Hypothalamus (tissue), 51 donors: ENCODE results near the gene UBE3D.
"Not testable (repeated sequence)": the region's sequence is repeated elsewhere in the genome, so short reads cannot be mapped to it uniquely, and the experiment has no call there.

Source experiments
- DNase-seq, 51 donors: peaks; one replicate each; lab custom pipeline; 2025; lab: John Stamatoyannopoulos, UW

Gene UBE3D

DNA sequence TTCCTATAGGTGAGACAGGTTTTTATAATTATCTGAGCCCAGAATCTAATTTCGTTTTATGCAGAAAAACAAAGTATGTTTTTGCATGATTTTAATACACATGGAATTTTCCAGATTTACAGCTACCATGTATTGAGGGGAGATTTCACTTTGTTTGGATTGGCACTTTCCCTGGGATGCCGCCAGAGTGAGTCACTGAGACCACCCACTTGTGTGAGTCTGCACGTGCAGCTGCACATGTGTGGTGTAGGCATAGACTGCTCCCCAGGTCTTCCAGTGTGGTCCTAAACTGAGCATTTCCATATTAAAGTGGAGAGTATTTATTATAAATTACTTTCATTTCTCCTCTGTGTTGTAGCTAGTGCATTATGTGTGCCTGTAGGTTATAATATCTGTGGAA lies 186.8 kb downstream of the UBE3D start:
- DNase-seq: no peak

- DNase-seq: no peak
Observed at GRCh38 chr6:82877213-82878195, 188.1 kb downstream of the UBE3D start.

DNA sequence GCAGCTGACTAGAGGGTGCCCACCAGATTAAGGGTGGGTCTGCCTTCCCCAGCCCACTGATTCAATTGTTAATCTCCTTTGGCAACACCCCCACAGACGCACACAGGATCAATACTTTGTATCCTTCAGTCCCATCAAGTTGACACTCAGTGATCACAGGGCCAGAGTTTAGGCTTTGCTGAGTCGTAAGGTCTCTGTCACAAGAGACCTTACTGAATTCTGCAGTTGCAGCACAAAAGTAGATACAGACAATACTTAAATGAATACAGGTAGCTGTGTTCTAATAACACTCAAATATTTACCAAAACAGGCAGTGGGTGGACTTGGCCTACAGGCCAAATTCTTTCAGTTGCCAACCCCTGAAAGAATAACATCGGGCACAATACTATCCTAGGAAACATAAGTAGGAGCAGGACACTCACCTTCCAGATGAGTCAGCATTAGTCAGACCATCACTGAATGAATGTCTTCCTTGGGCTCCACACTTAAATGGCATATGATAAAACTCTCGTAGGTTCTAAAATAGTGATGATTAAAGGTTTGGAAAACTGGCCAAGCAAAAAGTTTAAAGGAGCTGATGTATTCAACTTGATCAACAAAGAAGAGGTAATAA lies 190.0 kb downstream of the UBE3D start:
- DNase-seq: no peak

- DNase-seq: no peak
Observed at GRCh38 chr6:82874867-82875266, 190.8 kb downstream of the UBE3D start.

DNA sequence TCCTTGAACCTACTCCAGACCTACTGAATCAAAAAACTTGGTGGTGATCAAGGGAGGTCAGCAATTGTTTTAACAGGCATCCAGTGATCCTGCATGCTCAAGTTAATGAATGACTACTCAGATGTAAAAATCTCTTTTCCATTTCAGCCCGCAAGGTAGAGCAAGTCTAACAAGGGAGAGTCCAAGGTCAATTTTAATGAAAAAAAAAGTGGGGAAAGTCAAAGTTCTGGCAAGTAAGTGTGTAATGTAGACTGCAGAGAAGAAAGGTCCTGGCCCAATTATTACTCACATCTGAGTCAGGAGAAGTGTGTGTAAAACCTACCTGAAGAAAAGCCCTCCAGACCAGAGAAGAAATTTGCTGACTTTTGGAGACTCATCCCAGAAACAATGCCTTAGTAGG lies 193.5 kb downstream of the UBE3D start:
- DNase-seq: no peak

- DNase-seq: no peak
Observed at GRCh38 chr6:82870582-82871172, 195.0 kb downstream of the UBE3D start.

GRCh38 chr6:82869493-82869892 lies 196.1 kb downstream of the UBE3D start:
- no peak for DNase-seq

DNA sequence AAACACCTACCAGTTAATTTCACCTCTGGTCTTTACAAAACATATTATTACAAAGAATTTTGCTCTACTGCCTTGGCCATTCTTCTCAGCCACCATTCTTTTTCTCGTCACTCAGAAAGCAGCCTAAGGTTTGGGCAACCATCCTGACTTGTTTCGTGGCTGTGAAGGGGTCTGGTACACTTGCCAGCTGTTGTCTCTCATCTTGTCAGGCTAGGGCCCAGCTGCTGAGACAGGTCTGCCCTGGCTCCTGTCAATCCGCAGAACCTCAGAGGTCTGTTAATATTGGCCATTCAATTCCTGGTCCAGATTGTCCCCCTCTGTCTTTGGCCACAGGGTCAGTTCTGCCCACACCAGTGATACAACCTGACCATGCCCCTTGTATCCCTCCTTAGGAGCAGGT lies 197.7 kb downstream of the UBE3D start:
- no peak for DNase-seq

DNA sequence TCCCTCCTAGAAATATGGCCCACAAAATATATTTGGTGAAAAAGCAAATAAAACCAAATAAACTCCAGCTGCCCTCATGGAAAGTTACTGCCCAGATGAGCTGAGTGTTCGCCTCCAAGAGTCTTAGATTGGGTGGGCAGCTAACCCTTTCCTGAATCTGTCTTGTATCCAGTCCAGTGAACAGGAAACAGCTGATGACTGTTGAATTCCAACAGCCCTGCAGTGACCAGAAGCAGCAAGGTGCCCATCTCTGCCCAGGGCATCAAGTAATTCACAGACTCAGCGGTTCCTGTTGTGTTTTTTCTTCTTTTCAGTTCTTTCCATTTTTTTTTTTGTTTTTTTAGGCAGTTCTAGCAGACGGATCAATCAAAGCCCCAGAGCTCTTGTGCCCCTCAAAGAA lies 199.2 kb downstream of the UBE3D start:
- DNase-seq: no peak

GRCh38 chr6:82865461-82865860 lies 200.2 kb downstream of the UBE3D start:
- DNase-seq: no peak

DNA sequence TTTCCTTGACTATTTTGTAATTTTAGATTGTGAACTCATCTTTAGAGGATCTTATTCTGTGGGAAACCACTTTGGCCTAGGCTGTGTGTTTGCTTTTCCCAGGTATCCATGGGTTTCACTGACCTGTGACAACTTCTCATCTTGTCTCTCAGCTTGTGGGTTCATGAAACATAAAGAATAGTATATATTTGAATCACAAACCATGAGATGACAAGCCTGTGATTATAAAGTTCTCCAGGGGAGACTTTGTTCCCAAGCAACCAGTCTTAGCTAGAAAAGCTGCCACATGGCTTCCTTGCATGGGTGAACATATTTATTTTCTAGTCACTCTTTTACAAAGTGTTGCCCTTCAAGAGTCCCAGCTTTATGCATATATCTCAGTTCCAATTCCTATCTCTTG lies 201.9 kb downstream of the UBE3D start:
- DNase-seq: no peak

DNA sequence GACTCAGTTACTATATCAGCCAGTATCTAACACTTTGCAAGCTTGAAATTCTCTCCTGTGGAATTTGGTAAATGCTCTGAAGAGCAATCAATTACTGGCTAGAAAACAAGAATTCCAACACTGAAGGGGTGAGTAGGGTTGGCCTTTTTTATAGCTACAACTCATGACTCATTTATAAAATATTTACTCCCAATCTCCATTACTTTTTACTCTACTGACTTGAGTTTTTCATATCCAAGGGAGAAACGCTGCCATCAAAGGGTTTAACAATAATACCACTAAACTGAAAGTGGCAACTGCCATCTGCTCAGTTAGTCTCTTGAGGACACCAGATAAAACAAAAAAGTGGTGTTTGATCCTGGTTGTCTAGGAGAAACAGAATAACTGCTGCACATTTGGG lies 203.1 kb downstream of the UBE3D start:
- DNase-seq: no peak

DNA sequence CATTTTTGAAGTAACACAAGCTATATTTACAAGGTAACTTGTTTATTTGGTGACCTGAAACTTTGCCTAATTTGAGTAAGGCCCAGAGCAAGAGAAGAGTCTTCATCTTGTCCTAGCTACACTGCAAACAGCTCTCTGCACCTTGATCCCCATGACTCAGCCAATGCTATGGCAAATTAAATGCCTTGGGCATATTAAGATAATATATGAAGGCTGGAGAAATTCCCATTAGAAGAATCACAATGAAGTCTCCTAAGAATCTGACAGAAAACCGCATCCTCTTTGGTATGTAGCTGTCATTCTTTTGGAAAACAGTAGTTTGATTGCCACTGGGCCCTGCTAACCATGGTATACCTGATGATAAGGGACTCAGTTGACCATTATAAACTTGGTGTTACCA lies 204.5 kb downstream of the UBE3D start:
- DNase-seq: no peak

DNA sequence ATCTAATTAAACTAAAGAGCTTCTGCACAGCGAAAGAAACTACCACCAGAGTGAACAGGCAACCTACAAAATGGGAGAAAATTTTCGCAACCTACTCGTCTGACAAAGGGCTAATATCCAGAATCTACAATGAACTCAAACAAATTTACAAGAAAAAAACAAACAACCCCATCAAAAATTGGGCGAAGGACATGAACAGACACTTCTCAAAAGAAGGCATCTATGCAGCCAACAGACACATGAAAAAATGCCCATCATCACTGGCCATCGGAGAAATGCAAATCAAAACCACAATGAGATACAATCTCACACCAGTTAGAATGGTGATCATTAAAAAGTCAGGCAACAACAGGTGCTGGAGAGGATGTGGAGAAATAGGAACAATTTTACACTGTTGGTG lies 209.6 kb downstream of the UBE3D start:
- DNase-seq: not testable (repeated sequence)

DNA sequence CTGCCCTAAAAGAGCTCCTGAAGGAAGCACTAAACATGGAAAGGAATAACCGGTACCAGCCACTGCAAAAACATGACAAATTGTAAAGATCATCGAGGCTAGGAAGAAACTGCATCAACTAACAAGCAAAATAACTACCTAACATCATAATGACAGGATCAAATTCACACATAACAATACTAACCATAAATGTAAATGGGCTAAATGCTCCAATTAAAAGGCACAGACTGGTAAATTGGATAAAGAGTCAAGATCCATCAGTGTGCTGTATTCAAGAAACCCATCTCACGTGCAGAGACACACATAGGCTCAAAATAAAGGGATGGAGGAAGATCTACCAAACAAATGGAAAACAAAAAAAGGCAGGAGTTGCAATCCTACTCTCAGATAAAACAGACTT lies 212.7 kb downstream of the UBE3D start:
- DNase-seq: not testable (repeated sequence)

DNA sequence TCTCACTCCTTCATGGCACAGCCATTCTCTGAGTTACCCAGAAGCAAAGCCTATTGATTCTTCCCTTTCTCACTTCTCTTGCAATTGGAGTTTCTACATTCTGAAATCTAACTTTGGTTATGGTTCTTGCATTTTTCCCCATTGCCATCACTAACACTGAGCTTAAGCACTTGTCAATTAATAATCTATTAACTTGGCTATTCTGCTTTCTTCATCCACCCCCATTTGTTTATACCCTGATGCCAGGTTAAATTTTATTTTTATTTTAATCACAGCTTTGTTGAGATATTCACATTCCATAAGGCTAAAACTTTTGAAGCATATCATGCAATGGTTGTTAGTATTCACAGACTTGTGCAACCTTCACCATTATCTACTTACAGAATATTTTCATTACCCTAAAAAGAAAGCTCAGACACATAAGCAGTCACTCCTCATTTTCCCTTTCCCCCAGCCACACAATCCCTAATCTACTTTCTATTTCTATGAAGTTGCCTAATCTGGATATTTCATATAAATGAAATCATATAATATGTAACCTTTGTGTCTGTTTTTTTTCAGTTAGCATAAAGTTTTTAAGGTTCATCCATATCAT lies 222.3 kb downstream of the UBE3D start:
- DNase-seq: no peak

- no peak for DNase-seq
Observed at GRCh38 chr6:82842721-82843120, 222.9 kb downstream of the UBE3D start.
